ENCODE data around the gene HM13. TPM values are rescaled to one million over a fixed set of nuclear protein-coding genes. Genes with fewer than 3 reads are reported as not detected.

Gene HM13
- total and polyA plus RNA-seq, 2 of the 13 experiments (the other 11 are each of a cell fraction or from before 2014, with no cell fraction given), result 118 to 243 TPM

DNA sequence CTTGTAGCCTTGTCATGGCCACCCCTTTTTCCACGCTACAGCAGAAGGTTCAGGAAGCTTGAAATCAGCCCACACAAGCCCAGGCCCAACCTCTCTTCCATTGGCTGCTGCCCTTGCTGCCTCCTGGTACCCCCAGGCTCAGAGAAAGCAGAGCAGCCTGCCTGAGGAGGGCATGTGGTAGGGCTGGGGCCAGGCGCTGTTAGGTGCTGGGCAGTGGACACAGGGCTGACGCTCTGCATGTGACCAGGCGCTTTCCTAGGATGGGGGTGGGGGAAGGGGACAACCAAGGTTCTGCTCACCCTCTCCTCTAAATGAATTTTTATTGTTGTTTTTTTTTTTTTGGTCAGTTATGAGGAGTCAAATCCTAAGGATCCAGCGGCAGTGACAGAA is 54.5 kb downstream of the HM13 start (continued):
- TF ChIP-seq PRDM15 (CRISPR knock-in tag; IDR thresholded peaks at IDR 0.05), result no peak
- peak; percentile 40; the same call in 1 of the 2 replicates for TF ChIP-seq JUND (CRISPR knock-in tag; IDR thresholded peaks at IDR 0.05)
- no peak for TF ChIP-seq ATRX (CRISPR knock-in tag; IDR thresholded peaks at IDR 0.05; ENCODE audit: borderline replicate concordance)
- TF ChIP-seq, protein P1, sequence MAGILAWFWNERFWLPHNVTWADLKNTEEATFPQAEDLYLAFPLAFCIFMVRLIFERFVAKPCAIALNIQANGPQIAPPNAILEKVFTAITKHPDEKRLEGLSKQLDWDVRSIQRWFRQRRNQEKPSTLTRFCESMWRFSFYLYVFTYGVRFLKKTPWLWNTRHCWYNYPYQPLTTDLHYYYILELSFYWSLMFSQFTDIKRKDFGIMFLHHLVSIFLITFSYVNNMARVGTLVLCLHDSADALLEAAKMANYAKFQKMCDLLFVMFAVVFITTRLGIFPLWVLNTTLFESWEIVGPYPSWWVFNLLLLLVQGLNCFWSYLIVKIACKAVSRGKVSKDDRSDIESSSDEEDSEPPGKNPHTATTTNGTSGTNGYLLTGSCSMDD (CRISPR knock-in tag; IDR thresholded peaks at IDR 0.05), result no peak
- 0 out of 2 replicates have a peak, but pooled peaks have one; percentile 6 for TF ChIP-seq ZNF317 (CRISPR knock-in tag; IDR thresholded peaks at IDR 0.05)
- no peak for TF ChIP-seq SNAPC2 (CRISPR knock-in tag; IDR thresholded peaks at IDR 0.05)
- no peak for TF ChIP-seq SALL1 (CRISPR knock-in tag; IDR thresholded peaks at IDR 0.05)
- no peak for TF ChIP-seq ZNF335 (CRISPR knock-in tag; IDR thresholded peaks at IDR 0.05)
- peak; percentile 9; the same call in 1 of the 2 replicates for TF ChIP-seq POLR2G (IDR thresholded peaks at IDR 0.05; ENCODE audit: low read depth, low read length)
- no peak for TF ChIP-seq SRSF1 (optimal IDR thresholded peaks at IDR 0.05; ENCODE audit: low read depth, low read length)
- no peak for TF ChIP-seq CEBPZ (IDR thresholded peaks at IDR 0.05; ENCODE audit: low read length)
- TF ChIP-seq ZNF512 (CRISPR knock-in tag; IDR thresholded peaks at IDR 0.05), result no peak
- no peak for TF ChIP-seq ZMYM4 (CRISPR knock-in tag; IDR thresholded peaks at IDR 0.05)
- no peak for TF ChIP-seq ZNF274 (CRISPR knock-in tag; IDR thresholded peaks at IDR 0.05)
- no peak for TF ChIP-seq ZNF30 (CRISPR knock-in tag; IDR thresholded peaks at IDR 0.05)
- no peak for TF ChIP-seq TAF1 (CRISPR knock-in tag; IDR thresholded peaks at IDR 0.05)
- no peak for TF ChIP-seq TAF15 (IDR thresholded peaks at IDR 0.05; ENCODE audit: low read depth, low read length, poor library complexity, severe bottlenecking)
- TF ChIP-seq MEIS1 (CRISPR knock-in tag; IDR thresholded peaks at IDR 0.05; ENCODE audit: borderline replicate concordance), result no peak
- peak; percentile 42; the same call in 1 of the 2 replicates for TF ChIP-seq ZC3H13 (CRISPR knock-in tag; IDR thresholded peaks at IDR 0.05)
- TF ChIP-seq ZNF44 (CRISPR knock-in tag; IDR thresholded peaks at IDR 0.05), result no peak
- TF ChIP-seq ZNF331 (CRISPR knock-in tag; IDR thresholded peaks at IDR 0.05), result no peak
- no peak for TF ChIP-seq YY1 (IDR thresholded peaks at IDR 0.05; ENCODE audit: insufficient read depth, insufficient replicate concordance, low read depth, low read length)

All from HepG2 (cell line).